NT2/D1 (cell line): ENCODE measurements around the gene ARFGAP2.

Source experiments
- SUZ12 ChIP-seq: IDR thresholded peaks from 2 replicates; pipeline ENCODE4 v1.6.1; 2011; ENCODE audit not compliant: insufficient read length, insufficient read depth; ENCODE audit errors: extremely low read depth
- YY1 ChIP-seq: IDR thresholded peaks from 2 replicates; pipeline ENCODE4 v1.6.1; 2011; ENCODE audit not compliant: insufficient read length, insufficient read depth
- ZNF274 ChIP-seq: IDR thresholded peaks from 2 replicates; pipeline ENCODE4 v1.6.1; 2011; ENCODE audit warnings: mild to moderate bottlenecking, low read depth, low read length

GRCh38 chr11:47212938-47213337 lies 36.3 kb upstream of the ARFGAP2 start:
- TF ChIP-seq SUZ12 (no peak), YY1 (no peak), ZNF274 (no peak)
